PC-3 (cell line): ENCODE results near the gene EFCAB6. TPM values are rescaled to one million over a fixed set of nuclear protein-coding genes. Genes with fewer than 3 reads are reported as not detected.

Experiments used
- ATAC-seq: fragments of 200-7000 bp; cut with Tn5 transposase; 2 replicates; pipeline ENCODE4 v1.9.1; 2020; ENCODE audit warnings: mild to moderate bottlenecking, moderate library complexity
- BruUV-seq: library from RNA; stranded (reverse); fragments of 400-500 nt; replicated peaks from 2 replicates; lab custom pipeline; 2021; lab: Mats Ljungman, UMichigan
- CTCF ChIA-PET: fragments of 300-600 bp; sonication (Branson Sonifier 250); formaldehyde crosslinking; loops from one replicate; lab custom pipeline; 2022; ENCODE audit warnings: antibody characterized with exemption; lab: Charles Lee
- POLR2A ChIA-PET: fragments of 300-600 bp; sonication (Branson Sonifier 250); formaldehyde crosslinking; loops from one replicate; lab custom pipeline; 2022; ENCODE audit warnings: antibody characterized with exemption; ENCODE audit not compliant: unreplicated experiment; lab: Charles Lee
- DNase-seq: peaks from one replicate; pipeline ENCODE4 v3.0.0-alpha.2; 2015
- H2AFZ ChIP-seq: fragments of 300-600 bp; sonication (generic); 2 replicates; pipeline ENCODE4 v1.6.0; 2016; ENCODE audit warnings: antibody characterized with exemption, low read length
- H3F3A ChIP-seq: fragments of 300-600 bp; sonication (generic); one replicate; pipeline ENCODE4 v1.6.0; 2017; ENCODE audit warnings: antibody characterized with exemption, low read length, control low read depth, mild to moderate bottlenecking; ENCODE audit not compliant: unreplicated experiment
- H3K27ac ChIP-seq: fragments of 300-600 bp; sonication (generic); 2 replicates; pipeline ENCODE4 v1.5.1; 2016; ENCODE audit warnings: mild to moderate bottlenecking, low read length
- H3K27me3 ChIP-seq: fragments of 300-600 bp; sonication (generic); 2 replicates; pipeline ENCODE4 v1.6.1; 2016; ENCODE audit warnings: low read length, mixed read lengths
- H3K36me3 ChIP-seq: fragments of 300-600 bp; sonication (generic); 2 replicates; pipeline ENCODE4 v1.6.1; 2016; ENCODE audit warnings: low read depth, mixed run types, low read length, mixed read lengths
- H3K4me1 ChIP-seq: fragments of 300-600 bp; sonication (generic); 2 replicates; pipeline ENCODE4 v1.5.1; 2016; ENCODE audit warnings: low read length; ENCODE audit not compliant: insufficient read depth
- H3K4me2 ChIP-seq: fragments of 300-600 bp; sonication (generic); 2 replicates; pipeline ENCODE4 v1.6.0; 2016; ENCODE audit warnings: low read length
- H3K4me3 ChIP-seq: fragments of 300-600 bp; sonication (generic); 2 replicates; pipeline ENCODE4 v1.5.1; 2016; ENCODE audit warnings: mild to moderate bottlenecking, low read length, mixed read lengths
- H3K79me2 ChIP-seq: fragments of 300-600 bp; sonication (generic); 2 replicates; pipeline ENCODE4 v1.6.1; 2017; ENCODE audit warnings: low read length, mixed read lengths
- H3K9ac ChIP-seq: fragments of 300-600 bp; sonication (generic); 2 replicates; pipeline ENCODE4 v1.6.0; 2016; ENCODE audit warnings: mild to moderate bottlenecking, low read length
- H3K9me2 ChIP-seq: fragments of 300-600 bp; sonication (generic); replicated peaks from 2 replicates; pipeline ENCODE4 v1.6.1; 2016; ENCODE audit warnings: mixed run types, low read length, mixed read lengths
- H3K9me3 ChIP-seq: fragments of 300-600 bp; sonication (generic); 2 replicates; pipeline ENCODE4 v1.6.1; 2016; ENCODE audit warnings: low read length, mixed read lengths
- H4K20me1 ChIP-seq: fragments of 300-600 bp; sonication (generic); 2 replicates; pipeline ENCODE4 v1.6.1; 2016; ENCODE audit warnings: low read length, mixed read lengths
- EZH2 ChIP-seq: fragments of 300-600 bp; sonication (generic); IDR thresholded peaks from one replicate; pipeline ENCODE4 v1.6.1; 2017; ENCODE audit warnings: antibody characterized with exemption, mild to moderate bottlenecking, low read length; ENCODE audit not compliant: unreplicated experiment
- EZH2phosphoT487 ChIP-seq: fragments of 300-600 bp; sonication (generic); IDR thresholded peaks from 2 replicates; pipeline ENCODE4 v1.6.1; 2018; ENCODE audit warnings: mild to moderate bottlenecking, antibody characterized with exemption, low read length, borderline replicate concordance
- intact Hi-C: fragments of 100-400 bp; cut with micrococcal nuclease; formaldehyde crosslinking; loops from 2 replicates; pipeline ENCODE4 v1.9.0; 2023
- total RNA-seq: library from RNA; depleted of rRNA; stranded (reverse); fragments of >200 nt; gene quantifications from 2 replicates; pipeline ENCODE4 v1.2.3, GENCODE V29; 2014
- TF ChIP-seq, protein P1 (sequence below): fragments of 300-600 bp; sonication (generic); conservative IDR thresholded peaks from 2 replicates; pipeline ENCODE4 v1.5.1; 2017; ENCODE audit warnings: antibody characterized with exemption, low read depth, mild to moderate bottlenecking, low read length

The EFCAB6 gene
- total RNA-seq, 1 experiment from 2014 or later, result 0.07 TPM

DNA sequence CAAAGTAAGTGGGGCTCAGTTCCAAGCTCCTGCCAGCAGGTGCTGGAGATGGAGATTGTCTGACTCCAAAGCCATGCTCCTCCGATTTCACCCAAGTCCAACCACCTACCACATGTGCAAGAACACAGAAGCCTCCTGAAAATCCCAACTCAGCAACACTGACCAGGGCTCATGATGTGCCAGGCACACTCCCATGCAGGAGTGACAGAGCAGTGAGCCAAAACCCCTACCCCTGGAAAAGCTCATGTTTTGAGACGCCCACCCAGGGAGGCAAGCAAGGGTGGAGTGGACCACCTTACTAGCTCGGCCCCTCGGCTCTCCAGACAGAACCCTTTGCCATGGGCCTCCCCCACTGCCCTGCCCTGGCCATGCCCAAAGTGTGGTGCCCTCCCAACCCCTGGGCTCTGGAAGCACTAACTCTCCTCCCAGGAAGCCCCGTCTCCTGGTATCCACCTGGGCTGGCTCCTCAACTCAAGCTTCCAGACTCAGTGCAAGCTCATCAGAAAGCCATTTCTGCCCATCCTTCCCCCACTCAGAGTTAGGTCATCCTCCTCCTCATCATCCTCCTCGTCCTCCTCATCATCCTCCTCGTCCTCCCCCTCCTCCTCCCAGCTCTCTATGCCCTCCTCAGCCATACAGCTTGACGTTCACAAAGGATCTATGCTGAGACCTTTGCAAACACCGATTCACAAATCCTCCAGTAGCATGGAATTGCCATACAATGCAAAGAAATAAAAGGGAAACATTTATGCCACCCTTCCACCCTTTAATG is 245.4 kb downstream of the EFCAB6 start:
- TF ChIP-seq EZH2, result no peak
- TF ChIP-seq EZH2phosphoT487, result no peak
- TF ChIP-seq, protein P1, sequence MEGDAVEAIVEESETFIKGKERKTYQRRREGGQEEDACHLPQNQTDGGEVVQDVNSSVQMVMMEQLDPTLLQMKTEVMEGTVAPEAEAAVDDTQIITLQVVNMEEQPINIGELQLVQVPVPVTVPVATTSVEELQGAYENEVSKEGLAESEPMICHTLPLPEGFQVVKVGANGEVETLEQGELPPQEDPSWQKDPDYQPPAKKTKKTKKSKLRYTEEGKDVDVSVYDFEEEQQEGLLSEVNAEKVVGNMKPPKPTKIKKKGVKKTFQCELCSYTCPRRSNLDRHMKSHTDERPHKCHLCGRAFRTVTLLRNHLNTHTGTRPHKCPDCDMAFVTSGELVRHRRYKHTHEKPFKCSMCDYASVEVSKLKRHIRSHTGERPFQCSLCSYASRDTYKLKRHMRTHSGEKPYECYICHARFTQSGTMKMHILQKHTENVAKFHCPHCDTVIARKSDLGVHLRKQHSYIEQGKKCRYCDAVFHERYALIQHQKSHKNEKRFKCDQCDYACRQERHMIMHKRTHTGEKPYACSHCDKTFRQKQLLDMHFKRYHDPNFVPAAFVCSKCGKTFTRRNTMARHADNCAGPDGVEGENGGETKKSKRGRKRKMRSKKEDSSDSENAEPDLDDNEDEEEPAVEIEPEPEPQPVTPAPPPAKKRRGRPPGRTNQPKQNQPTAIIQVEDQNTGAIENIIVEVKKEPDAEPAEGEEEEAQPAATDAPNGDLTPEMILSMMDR, result no peak
- no peaks in the 10 kb centered on the region for H3K9me2 ChIP-seq
- no peaks in the 10 kb centered on the region for H3K36me3 ChIP-seq
- ATAC-seq (no peak), DNase-seq (no peak)
- intact Hi-C loops, result loop anchor here (5.0 kb wide), 1 partner anchor 166 kb away; no protein-coding TSS in a partner anchor
- H3K27ac ChIP-seq, result no peak overlapping the region
- H3F3A ChIP-seq, result no peaks in the 10 kb centered on the region
- POLR2A ChIA-PET, result no interaction called here
- no peak overlapping the region for H3K4me2 ChIP-seq
- no peak overlapping the region for H2AFZ ChIP-seq
- no peaks in the 10 kb centered on the region for H4K20me1 ChIP-seq
- H3K79me2 ChIP-seq, result no peaks in the 10 kb centered on the region
- peaks cover 10% of the 10 kb centered on the region for H3K27me3 ChIP-seq
- H3K4me3 ChIP-seq, result no peak overlapping the region
- CTCF ChIA-PET, result no interaction called here
- no peaks in the 10 kb centered on the region for H3K4me1 ChIP-seq
- H3K9me3 ChIP-seq, result no peaks in the 10 kb centered on the region
- no peak overlapping the region for H3K9ac ChIP-seq
- BruUV-seq, result no TSS peak

DNA sequence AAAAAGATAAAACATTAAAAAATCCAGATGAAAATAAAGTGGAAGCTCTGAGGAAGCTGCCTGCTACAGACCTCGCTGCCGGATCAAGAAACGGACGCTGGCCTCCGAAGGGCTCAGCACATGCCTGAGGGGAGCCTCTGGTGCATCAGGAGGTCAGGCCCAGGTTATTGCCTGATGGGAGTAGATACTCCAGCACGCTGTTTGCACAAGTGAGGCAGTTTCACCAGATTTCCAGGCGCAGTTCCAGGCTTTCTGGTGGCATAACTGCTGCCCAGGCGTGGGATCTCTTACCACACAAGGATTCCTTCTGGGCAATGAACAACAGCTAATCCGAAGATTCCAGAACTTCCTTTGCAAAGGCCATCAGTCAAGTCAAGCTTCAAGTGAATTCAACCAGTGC is 246.1 kb downstream of the EFCAB6 start:
- H3K4me3 ChIP-seq, result no peak overlapping the region
- CTCF ChIA-PET, result no interaction called here
- no TSS peak for BruUV-seq
- no peak overlapping the region for H3K9ac ChIP-seq
- ATAC-seq, result no peak
- no peaks in the 10 kb centered on the region for H3K79me2 ChIP-seq
- H3K4me2 ChIP-seq, result no peak overlapping the region
- no peaks in the 10 kb centered on the region for H3K4me1 ChIP-seq
- H4K20me1 ChIP-seq, result no peaks in the 10 kb centered on the region
- TF ChIP-seq EZH2phosphoT487 (no peak), EZH2 (no peak)
- TF ChIP-seq, protein P1, result no peak
- H2AFZ ChIP-seq, result no peak overlapping the region
- H3K27ac ChIP-seq, result no peak overlapping the region
- H3K9me2 ChIP-seq, result no peaks in the 10 kb centered on the region
- POLR2A ChIA-PET, result no interaction called here
- no peaks in the 10 kb centered on the region for H3K9me3 ChIP-seq
- no peaks in the 10 kb centered on the region for H3K36me3 ChIP-seq
- H3F3A ChIP-seq, result no peaks in the 10 kb centered on the region
- H3K27me3 ChIP-seq, result peaks cover 3% of the 10 kb centered on the region; the same call in 1 of the 2 replicates
- intact Hi-C loops, result loop anchor here (5.0 kb wide), 1 partner anchor 166 kb away; no protein-coding TSS in a partner anchor
- DNase-seq, result no peak

DNA sequence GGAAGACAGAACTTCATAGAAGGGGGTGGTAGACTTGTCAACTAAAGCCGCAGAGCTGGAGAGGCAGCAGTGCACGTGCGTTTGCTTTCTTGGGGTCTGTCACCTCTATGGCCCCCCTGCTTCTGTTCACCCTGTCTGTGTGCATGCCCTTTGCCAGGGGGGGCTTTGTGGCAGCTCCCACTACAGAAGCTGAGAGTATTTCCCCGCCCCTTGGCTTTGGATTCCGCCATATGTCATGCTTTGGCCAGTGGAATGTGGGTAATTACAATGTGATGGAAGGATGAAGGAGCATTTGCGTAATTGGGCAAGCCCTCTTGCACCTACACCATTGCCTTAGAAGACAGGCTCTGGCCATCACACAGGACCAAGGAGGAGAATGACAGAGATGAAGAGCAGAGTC is 247.2 kb downstream of the EFCAB6 start:
- intact Hi-C loops, result loop anchor here (5.0 kb wide), 1 partner anchor 167 kb away; no protein-coding TSS in a partner anchor
- no peaks in the 10 kb centered on the region for H3K9me2 ChIP-seq
- no peaks in the 10 kb centered on the region for H3K4me1 ChIP-seq
- ChIA-PET CTCF (interaction anchor here (0.6 kb wide), 1 partner anchor 154 kb away, joined by 3 read pairs; no protein-coding TSS in a partner anchor), POLR2A (no interaction called here)
- no peaks in the 10 kb centered on the region for H3K9me3 ChIP-seq
- DNase-seq, result no peak
- no peaks in the 10 kb centered on the region for H4K20me1 ChIP-seq
- H3F3A ChIP-seq, result no peaks in the 10 kb centered on the region
- TF ChIP-seq EZH2phosphoT487 (no peak), EZH2 (no peak)
- TF ChIP-seq, protein P1, result no peak
- no peak overlapping the region for H2AFZ ChIP-seq
- H3K4me3 ChIP-seq, result no peak overlapping the region
- no peak overlapping the region for H3K4me2 ChIP-seq
- no peaks in the 10 kb centered on the region for H3K36me3 ChIP-seq
- no peak for ATAC-seq
- H3K9ac ChIP-seq, result no peak overlapping the region
- no peaks in the 10 kb centered on the region for H3K79me2 ChIP-seq
- H3K27ac ChIP-seq, result no peak overlapping the region
- no peaks in the 10 kb centered on the region for H3K27me3 ChIP-seq
- BruUV-seq, result no TSS peak
